ENCODE data around the gene CUBN.

DNA sequence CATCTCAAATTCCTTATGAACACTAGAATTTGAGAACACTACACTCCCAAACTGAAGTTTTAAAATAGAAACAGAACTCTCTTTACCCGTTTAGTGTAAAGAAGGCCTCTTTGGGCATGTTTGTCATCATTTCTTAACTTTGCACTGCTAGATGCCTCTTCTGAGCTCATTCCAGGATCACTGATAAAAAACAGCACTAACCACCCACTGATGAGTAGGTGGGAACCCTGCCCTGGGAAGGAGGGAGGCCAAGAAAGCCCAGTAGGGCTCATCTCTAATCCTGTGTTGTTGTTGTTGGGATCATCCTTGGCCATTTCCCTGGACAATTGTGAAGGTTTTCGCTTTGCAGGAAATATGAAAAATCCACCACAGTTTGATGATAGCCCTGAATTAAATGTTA lies 68.2 kb downstream of the CUBN start:
- TF ChIP-seq TCF12 (IDR thresholded peaks at IDR 0.05): no peak
- TF ChIP-seq TCF12 (CRISPR knock-in tag; IDR thresholded peaks at IDR 0.05): no peak
- no peak for TF ChIP-seq SNAPC2 (CRISPR knock-in tag; IDR thresholded peaks at IDR 0.05)
- TF ChIP-seq GTF2F1 (IDR thresholded peaks at IDR 0.05; ENCODE audit: low read length): no peak
- TF ChIP-seq, protein P1, sequence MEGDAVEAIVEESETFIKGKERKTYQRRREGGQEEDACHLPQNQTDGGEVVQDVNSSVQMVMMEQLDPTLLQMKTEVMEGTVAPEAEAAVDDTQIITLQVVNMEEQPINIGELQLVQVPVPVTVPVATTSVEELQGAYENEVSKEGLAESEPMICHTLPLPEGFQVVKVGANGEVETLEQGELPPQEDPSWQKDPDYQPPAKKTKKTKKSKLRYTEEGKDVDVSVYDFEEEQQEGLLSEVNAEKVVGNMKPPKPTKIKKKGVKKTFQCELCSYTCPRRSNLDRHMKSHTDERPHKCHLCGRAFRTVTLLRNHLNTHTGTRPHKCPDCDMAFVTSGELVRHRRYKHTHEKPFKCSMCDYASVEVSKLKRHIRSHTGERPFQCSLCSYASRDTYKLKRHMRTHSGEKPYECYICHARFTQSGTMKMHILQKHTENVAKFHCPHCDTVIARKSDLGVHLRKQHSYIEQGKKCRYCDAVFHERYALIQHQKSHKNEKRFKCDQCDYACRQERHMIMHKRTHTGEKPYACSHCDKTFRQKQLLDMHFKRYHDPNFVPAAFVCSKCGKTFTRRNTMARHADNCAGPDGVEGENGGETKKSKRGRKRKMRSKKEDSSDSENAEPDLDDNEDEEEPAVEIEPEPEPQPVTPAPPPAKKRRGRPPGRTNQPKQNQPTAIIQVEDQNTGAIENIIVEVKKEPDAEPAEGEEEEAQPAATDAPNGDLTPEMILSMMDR (CRISPR knock-in tag; IDR thresholded peaks at IDR 0.05): no peak
